Calu3 (cell line): ENCODE results near the gene HINFP. TPM values are rescaled to one million over a fixed set of nuclear protein-coding genes. Genes with fewer than 3 reads are reported as not detected.

Experiments used
- BruUV-seq: library from RNA; stranded (reverse); fragments of 400-500 nt; replicated peaks from 2 replicates; lab custom pipeline; 2021; lab: Mats Ljungman, UMichigan
- CTCF ChIA-PET: fragments of 300-600 bp; sonication (Branson Sonifier 250); formaldehyde crosslinking; loops from one replicate; lab custom pipeline; 2022; ENCODE audit warnings: antibody characterized with exemption; lab: Charles Lee
- DNase-seq: peaks from one replicate; pipeline ENCODE4 v3.0.0; 2022
- H3K27ac Mint-ChIP-seq: one replicate; pipeline ENCODE4 v1.8.0; 2022; ENCODE audit warnings: mixed read lengths; ENCODE audit not compliant: unreplicated experiment
- H3K27me3 Mint-ChIP-seq: one replicate; pipeline ENCODE4 v1.8.0; 2022; ENCODE audit warnings: mixed read lengths; ENCODE audit not compliant: unreplicated experiment
- H3K36me3 Mint-ChIP-seq: one replicate; pipeline ENCODE4 v1.8.0; 2022; ENCODE audit warnings: mild to moderate bottlenecking, moderate library complexity, mixed read lengths; ENCODE audit not compliant: insufficient read depth, unreplicated experiment
- H3K4me1 Mint-ChIP-seq: one replicate; pipeline ENCODE4 v1.8.0; 2022; ENCODE audit warnings: mild to moderate bottlenecking, low read depth, mixed read lengths; ENCODE audit not compliant: unreplicated experiment
- H3K4me3 Mint-ChIP-seq: one replicate; pipeline ENCODE4 v1.8.0; 2022; ENCODE audit warnings: mild to moderate bottlenecking, low read depth, moderate library complexity, mixed read lengths; ENCODE audit not compliant: unreplicated experiment
- H3K9me3 Mint-ChIP-seq: one replicate; pipeline ENCODE4 v1.8.0; 2022; ENCODE audit warnings: low read depth, mixed read lengths; ENCODE audit not compliant: unreplicated experiment
- CTCF ChIP-seq: fragments of 200-600 bp; IDR thresholded peaks from one replicate; pipeline ENCODE4 v1.8.0; 2022; ENCODE audit warnings: antibody characterized with exemption; ENCODE audit not compliant: unreplicated experiment
- intact Hi-C: fragments of 100-400 bp; cut with micrococcal nuclease; formaldehyde crosslinking; loops from one replicate; pipeline ENCODE4 v1.10.0; 2022; ENCODE audit not compliant: unreplicated experiment
- total RNA-seq: library from RNA; stranded (reverse); gene quantifications from 2 replicates; pipeline ENCODE4 v1.2.3, GENCODE V29; 2022

HINFP gene
- total RNA-seq, 1 experiment from 2014 or later = 21.8 TPM

DNA sequence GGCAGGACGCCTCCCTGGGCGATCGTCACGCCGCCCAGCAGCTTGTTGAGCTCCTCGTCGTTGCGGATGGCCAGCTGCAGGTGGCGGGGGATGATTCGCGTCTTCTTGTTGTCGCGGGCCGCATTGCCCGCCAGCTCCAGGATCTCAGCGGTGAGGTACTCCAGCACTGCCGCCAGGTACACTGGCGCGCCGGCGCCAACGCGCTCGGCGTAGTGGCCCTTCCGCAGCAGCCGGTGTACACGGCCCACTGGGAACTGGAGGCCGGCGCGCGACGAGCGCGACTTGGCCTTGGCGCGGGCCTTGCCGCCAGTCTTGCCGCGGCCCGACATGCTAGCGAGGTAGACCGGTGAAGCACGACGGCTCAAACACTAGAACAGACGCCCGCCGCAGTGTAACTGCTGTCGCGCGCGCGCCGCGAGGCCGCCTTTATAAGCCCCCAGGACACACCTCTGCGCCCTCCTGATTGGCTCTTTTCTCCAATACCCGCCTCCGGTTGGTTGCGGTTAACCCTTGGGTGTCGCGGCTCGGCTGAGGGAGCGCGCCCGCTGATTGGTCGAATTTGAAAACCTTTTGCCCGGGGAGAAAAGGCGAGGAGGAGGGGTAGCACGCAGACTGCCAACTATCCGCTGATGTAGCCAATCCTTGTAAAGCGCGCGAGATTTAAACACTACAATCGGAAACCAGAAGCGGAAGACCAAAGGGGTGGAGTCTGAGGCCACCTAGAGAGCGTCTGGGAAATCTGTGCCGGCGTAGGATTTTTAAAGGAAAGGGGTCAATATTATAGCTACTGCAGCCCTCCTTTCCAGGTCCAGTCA is 26.1 kb upstream of the HINFP start:
- Mint-ChIP-seq H3K9me3 (no peaks in the 10 kb centered on the region), H3K27ac (peak overlapping the region; percentile 90), H3K36me3 (peaks cover 55% of the 10 kb centered on the region), H3K27me3 (no peaks in the 10 kb centered on the region), H3K4me3 (peak overlapping the region; percentile 91), H3K4me1 (peaks cover 5% of the 10 kb centered on the region)
- no peak for TF ChIP-seq CTCF
- BruUV-seq = TSS peak; percentile 84
- DNase-seq = peak; percentile 94
- intact Hi-C loops = no loop called here
- CTCF ChIA-PET = interaction anchor here (1.0 to 1.5 kb wide), 3 partner anchors 10 to 101 kb away, joined by 3 to 5 read pairs (median 3); partner anchors contain the start of genes HMBS and VPS11

DNA sequence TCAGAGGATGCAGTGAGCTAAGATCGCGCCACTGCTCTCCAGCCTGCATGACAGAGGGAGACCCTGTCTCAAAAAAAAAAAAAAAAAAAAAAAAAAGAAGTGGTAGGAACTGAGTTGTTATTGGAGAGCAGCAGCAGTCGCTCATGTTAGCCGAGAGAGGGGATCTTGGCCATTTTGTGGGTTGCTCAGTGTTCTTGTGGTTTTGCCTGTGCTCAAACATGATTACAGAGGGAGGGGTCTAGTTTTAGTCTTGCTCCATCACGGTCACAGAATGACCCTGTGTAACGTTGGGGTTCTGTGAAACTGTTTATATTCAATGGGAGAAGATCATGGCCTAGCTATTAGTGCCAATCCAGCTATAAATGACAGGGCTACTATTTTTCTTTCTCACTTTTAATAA is 21.7 kb upstream of the HINFP start:
- TF ChIP-seq CTCF = no peak
- H3K27me3 Mint-ChIP-seq = no peaks in the 10 kb centered on the region
- no TSS peak for BruUV-seq
- DNase-seq = no peak
- CTCF ChIA-PET = interaction anchor here (0.7 kb wide), 1 partner anchor 239 kb away, joined by 4 read pairs; no protein-coding TSS in a partner anchor
- peaks cover 9% of the 10 kb centered on the region for H3K4me1 Mint-ChIP-seq
- peak overlapping the region; percentile 88 for H3K4me3 Mint-ChIP-seq
- H3K36me3 Mint-ChIP-seq = peaks cover 56% of the 10 kb centered on the region
- H3K9me3 Mint-ChIP-seq = no peaks in the 10 kb centered on the region
- intact Hi-C loops = loop anchor here (5.0 kb wide), 1 partner anchor 98 kb away; no protein-coding TSS in a partner anchor
- no peak overlapping the region for H3K27ac Mint-ChIP-seq

GRCh38 chr11:119100246-119100970 is 21.0 kb upstream of the HINFP start:
- peak overlapping the region; percentile 92 for H3K27ac Mint-ChIP-seq
- BruUV-seq = no TSS peak

More at GRCh38 chr11:119100246-119100970, 21.0 kb upstream of the HINFP start:
- H3K4me1 Mint-ChIP-seq = peaks cover 9% of the 10 kb centered on the region
- no peaks in the 10 kb centered on the region for H3K9me3 Mint-ChIP-seq
- H3K4me3 Mint-ChIP-seq = peak overlapping the region; percentile 88
- peak; percentile 13 for DNase-seq
- H3K36me3 Mint-ChIP-seq = peaks cover 50% of the 10 kb centered on the region
- CTCF ChIA-PET = no interaction called here
- H3K27me3 Mint-ChIP-seq = no peaks in the 10 kb centered on the region
- TF ChIP-seq CTCF = peak; percentile 19
- intact Hi-C loops = loop anchor here (5.0 kb wide), 1 partner anchor 97 kb away; no protein-coding TSS in a partner anchor
